HG02973 (cell line): Measurements from ENCODE around the gene CGB8.
"Not testable (repeated sequence)": the region's sequence is repeated elsewhere in the genome, so short reads cannot be mapped to it uniquely, and the experiment has no call there.

Experiments used
- ATAC-seq: cut with Tn5 transposase; IDR thresholded peaks from one replicate; pipeline ENCODE4 v1.9.1; 2021; ENCODE audit warnings: moderate library complexity; ENCODE audit not compliant: unreplicated experiment

CGB8 gene

GRCh38 chr19:49031642-49032301 lies 17.1 kb downstream of the CGB8 start, which contains the start of gene CGB2:
CGB2 (plus strand) TSS chr19:49031890; CDS start chr19:49032096, 206 bp downstream.
- ATAC-seq = not testable (repeated sequence)

GRCh38 chr19:49030323-49030722 lies 18.6 kb downstream of the CGB8 start:
- ATAC-seq = not testable (repeated sequence)

- not testable (repeated sequence) for ATAC-seq
Measured at GRCh38 chr19:49029749-49030148, 19.2 kb downstream of the CGB8 start.

GRCh38 chr19:49028686-49029085 lies 20.2 kb downstream of the CGB8 start:
- ATAC-seq = not testable (repeated sequence)

DNA sequence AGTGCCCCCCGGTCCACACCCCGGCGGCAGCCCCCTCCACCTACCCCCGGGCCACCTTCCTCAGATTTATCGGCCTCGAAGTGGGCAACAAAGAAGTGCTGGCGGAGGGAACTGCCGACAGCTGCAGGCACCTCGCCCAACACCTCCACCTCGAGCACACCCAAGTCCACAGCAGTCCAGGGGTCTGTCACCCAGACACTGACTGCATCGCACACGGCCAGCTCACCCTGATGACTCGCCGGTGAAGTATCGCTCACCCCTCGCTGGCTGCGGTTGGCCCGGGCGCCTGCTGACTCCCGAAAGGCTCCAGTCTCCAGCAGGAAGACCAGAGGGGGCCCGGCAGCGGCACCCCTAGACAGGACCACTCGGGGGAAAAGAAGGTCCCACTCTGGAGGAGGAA lies 23.3 kb downstream of the CGB8 start:
- ATAC-seq = not testable (repeated sequence)

DNA sequence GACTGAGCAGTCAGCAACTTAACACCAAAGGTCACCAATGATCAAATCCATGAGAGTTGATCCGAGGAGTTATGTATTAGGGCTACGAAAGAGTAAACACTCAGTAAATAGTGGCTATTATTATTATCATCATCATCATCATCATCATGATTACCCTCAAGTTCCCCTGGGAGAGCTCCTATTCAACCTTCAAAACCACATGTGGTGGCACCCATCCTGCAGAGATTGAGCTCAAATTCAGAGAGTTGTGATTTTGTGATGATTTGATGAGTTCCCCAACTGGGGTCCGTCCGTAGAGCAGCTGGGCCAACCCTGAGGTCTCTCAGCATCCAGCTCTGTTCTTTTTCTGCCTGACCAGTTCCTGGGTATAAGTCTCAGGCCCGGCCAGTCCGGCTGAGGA lies 23.8 kb downstream of the CGB8 start:
- not testable (repeated sequence) for ATAC-seq

DNA sequence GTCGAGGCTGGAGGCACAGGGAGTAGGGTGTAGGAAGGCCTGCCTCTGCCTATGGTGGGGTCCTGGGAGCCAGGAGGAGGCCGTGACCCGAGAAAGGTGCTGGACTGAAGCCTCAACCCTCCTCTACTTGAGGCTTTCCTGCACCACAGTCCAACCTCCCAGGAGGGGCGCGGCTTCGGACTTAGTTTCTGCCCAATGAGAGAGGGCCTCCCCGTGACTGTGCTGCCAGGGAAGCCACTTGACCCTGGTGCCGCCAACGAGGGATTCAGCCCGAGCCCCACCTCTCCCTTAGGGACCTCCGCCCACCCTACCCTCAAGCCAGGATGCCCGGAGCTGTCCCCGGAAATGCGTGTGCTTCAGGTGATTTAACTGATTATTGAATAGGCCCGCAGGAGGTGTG lies 24.7 kb downstream of the CGB8 start, which contains the start of gene CGB3:
TSS of gene CGB3 (minus strand) at position 101 of the 400 bp plus-strand sequence. CDS start 362 bp downstream, outside the sequence.
- not testable (repeated sequence) for ATAC-seq

DNA sequence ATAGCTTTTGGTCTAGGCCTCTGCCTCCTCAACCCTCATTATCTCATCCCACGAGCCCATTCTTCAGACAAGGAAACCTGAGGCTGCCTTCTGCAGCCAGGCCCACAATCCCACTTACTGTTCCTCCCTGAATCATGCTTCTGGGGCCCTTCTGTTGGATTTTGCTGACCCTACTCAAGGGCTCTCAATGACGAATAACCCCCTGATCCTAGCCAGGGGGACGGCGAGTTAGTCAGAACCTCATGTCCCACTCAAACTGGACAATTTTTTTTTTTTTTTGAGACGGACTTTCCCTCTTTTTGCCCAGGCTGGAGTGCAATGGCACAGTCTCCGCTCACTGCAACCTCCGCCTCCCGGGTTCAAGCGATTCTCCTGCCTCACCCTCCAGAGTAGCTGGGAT lies 26.8 kb downstream of the CGB8 start:
- no peak for ATAC-seq

GRCh38 chr19:49020931-49021895 lies 27.7 kb downstream of the CGB8 start:
- ATAC-seq = no peak

GRCh38 chr19:49020342-49020741 lies 28.6 kb downstream of the CGB8 start:
- ATAC-seq = no peak

- ATAC-seq = no peak
Measured at GRCh38 chr19:49019242-49019932, 29.5 kb downstream of the CGB8 start.

GRCh38 chr19:49018388-49019241 lies 30.3 kb downstream of the CGB8 start:
- ATAC-seq = not testable (repeated sequence)

GRCh38 chr19:49017666-49018351 lies 31.1 kb downstream of the CGB8 start:
- no peak for ATAC-seq

GRCh38 chr19:49017041-49017665 lies 31.8 kb downstream of the CGB8 start, which contains the start of gene LHB:
LHB (minus strand) TSS chr19:49017091; CDS start chr19:49017081, 10 bp downstream.
- no peak for ATAC-seq

- ATAC-seq = no peak
Measured at GRCh38 chr19:49016067-49016839, 32.7 kb downstream of the CGB8 start.

DNA sequence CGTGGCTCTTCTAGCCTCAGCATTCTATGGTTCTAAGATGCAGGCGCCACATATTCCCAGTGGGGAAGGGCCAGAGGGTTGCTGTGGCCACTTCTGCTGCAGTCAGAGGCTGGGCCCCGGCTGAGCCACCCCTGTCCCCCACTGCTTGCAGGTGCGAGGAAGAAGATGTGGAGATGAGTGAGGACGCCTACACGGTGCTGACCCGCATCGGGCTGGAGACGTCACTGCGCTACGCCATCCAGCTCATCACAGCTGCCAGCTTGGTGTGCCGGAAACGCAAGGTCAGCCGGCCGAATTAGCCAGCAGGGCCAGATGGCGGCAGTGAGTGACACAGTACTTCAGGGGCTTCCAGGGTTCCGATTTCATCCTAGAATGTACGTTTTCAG lies 34.0 kb downstream of the CGB8 start:
- ATAC-seq = no peak

GRCh38 chr19:49014123-49014869 lies 34.6 kb downstream of the CGB8 start:
- ATAC-seq = no peak

GRCh38 chr19:49011194-49011593 lies 37.7 kb downstream of the CGB8 start:
- no peak for ATAC-seq
